GM19452 (cell line): ENCODE results near the gene ANKIB1.
"Not testable (repeated sequence)": the region's sequence is repeated elsewhere in the genome, so short reads cannot be mapped to it uniquely, and the experiment has no call there.

Experiments
- ATAC-seq: cut with Tn5 transposase; IDR thresholded peaks from one replicate; pipeline ENCODE4 v1.9.1; 2021; ENCODE audit not compliant: unreplicated experiment

Gene ANKIB1

GRCh38 chr7:92402920-92403759, 157.4 kb downstream of the ANKIB1 start:
- ATAC-seq = no peak

GRCh38 chr7:92403760-92404074, 157.9 kb downstream of the ANKIB1 start:
- no peak for ATAC-seq

- no peak for ATAC-seq
These were observed 158.4 kb downstream of the ANKIB1 start for GRCh38 chr7:92404170-92404614.

GRCh38 chr7:92409357-92409756, 163.6 kb downstream of the ANKIB1 start:
- no peak for ATAC-seq

GRCh38 chr7:92410162-92410561, 164.4 kb downstream of the ANKIB1 start:
- ATAC-seq = not testable (repeated sequence)

- ATAC-seq = no peak
These were observed 167.0 kb downstream of the ANKIB1 start for GRCh38 chr7:92412745-92413144.

GRCh38 chr7:92413550-92413949, 167.8 kb downstream of the ANKIB1 start:
- no peak for ATAC-seq

- ATAC-seq = no peak
These were observed 169.5 kb downstream of the ANKIB1 start for GRCh38 chr7:92415225-92415624.

GRCh38 chr7:92417913-92418312, 172.1 kb downstream of the ANKIB1 start:
- ATAC-seq = no peak

GRCh38 chr7:92421676-92422435, 176.1 kb downstream of the ANKIB1 start:
- no peak for ATAC-seq

GRCh38 chr7:92422926-92423325, 177.2 kb downstream of the ANKIB1 start:
- no peak for ATAC-seq

- ATAC-seq = no peak
These were observed 177.9 kb downstream of the ANKIB1 start for GRCh38 chr7:92423710-92424131.

GRCh38 chr7:92425311-92425947, 179.7 kb downstream of the ANKIB1 start:
- ATAC-seq = no peak

GRCh38 chr7:92427193-92427592, 181.4 kb downstream of the ANKIB1 start:
- ATAC-seq = no peak

- no peak for ATAC-seq
These were observed 186.6 kb downstream of the ANKIB1 start for GRCh38 chr7:92432299-92432946.

- ATAC-seq = no peak
These were observed 187.2 kb downstream of the ANKIB1 start for GRCh38 chr7:92433019-92433418.

GRCh38 chr7:92435542-92435941, 189.8 kb downstream of the ANKIB1 start:
- ATAC-seq = no peak

GRCh38 chr7:92436612-92437445, 191.1 kb downstream of the ANKIB1 start:
- ATAC-seq = no peak

GRCh38 chr7:92437956-92438491, 192.2 kb downstream of the ANKIB1 start:
- ATAC-seq = no peak

GRCh38 chr7:92442720-92443119, 196.9 kb downstream of the ANKIB1 start:
- not testable (repeated sequence) for ATAC-seq
